HG03159 (cell line): ENCODE measurements around the gene CDK18.

Source experiments
- ATAC-seq: cut with Tn5 transposase; IDR thresholded peaks from one replicate; pipeline ENCODE4 v1.9.1; 2021; ENCODE audit warnings: mild to moderate bottlenecking, moderate library complexity; ENCODE audit not compliant: unreplicated experiment

CDK18 gene

GRCh38 chr1:205568135-205568468, 63.6 kb downstream of the CDK18 start:
- no peak for ATAC-seq

GRCh38 chr1:205568469-205569361, 64.2 kb downstream of the CDK18 start:
- no peak for ATAC-seq

GRCh38 chr1:205569411-205570172, 65.1 kb downstream of the CDK18 start:
- no peak for ATAC-seq

GRCh38 chr1:205570173-205570501, 65.7 kb downstream of the CDK18 start:
- ATAC-seq: no peak

- ATAC-seq: no peak
These were observed 66.5 kb downstream of the CDK18 start for GRCh38 chr1:205570796-205571537.

- ATAC-seq: no peak
These were observed 67.3 kb downstream of the CDK18 start for GRCh38 chr1:205571747-205572146.

GRCh38 chr1:205572421-205572820, 68.0 kb downstream of the CDK18 start:
- ATAC-seq: no peak

GRCh38 chr1:205575294-205575885, 70.9 kb downstream of the CDK18 start:
- ATAC-seq: no peak

GRCh38 chr1:205576011-205576410, 71.5 kb downstream of the CDK18 start:
- no peak for ATAC-seq

GRCh38 chr1:205576805-205577761, 72.6 kb downstream of the CDK18 start:
- no peak for ATAC-seq

- no peak for ATAC-seq
These were observed 73.6 kb downstream of the CDK18 start for GRCh38 chr1:205577874-205578658.

- ATAC-seq: no peak
These were observed 74.5 kb downstream of the CDK18 start for GRCh38 chr1:205578780-205579571.

- ATAC-seq: no peak
These were observed 75.2 kb downstream of the CDK18 start for GRCh38 chr1:205579711-205580110.

- ATAC-seq: no peak
These were observed 75.9 kb downstream of the CDK18 start for GRCh38 chr1:205580140-205580922.

- no peak for ATAC-seq
These were observed 76.4 kb downstream of the CDK18 start for GRCh38 chr1:205580923-205581180.

GRCh38 chr1:205581321-205581980, 77.0 kb downstream of the CDK18 start:
- no peak for ATAC-seq

GRCh38 chr1:205582046-205582445, 77.6 kb downstream of the CDK18 start:
- ATAC-seq: no peak
